IMR-90 (cell line): ENCODE measurements around the gene CST4.

Experiments
- MAZ ChIP-seq: IDR thresholded peaks from 2 replicates; pipeline ENCODE4 v1.6.1; 2012; ENCODE audit warnings: low read depth, mild to moderate bottlenecking, low read length, improper control_type of control experiment, moderate library complexity, borderline replicate concordance
- POLR2A ChIP-seq: IDR thresholded peaks from 2 replicates; pipeline ENCODE4 v1.6.1; 2012; ENCODE audit warnings: mild to moderate bottlenecking, low read depth, low read length

DNA sequence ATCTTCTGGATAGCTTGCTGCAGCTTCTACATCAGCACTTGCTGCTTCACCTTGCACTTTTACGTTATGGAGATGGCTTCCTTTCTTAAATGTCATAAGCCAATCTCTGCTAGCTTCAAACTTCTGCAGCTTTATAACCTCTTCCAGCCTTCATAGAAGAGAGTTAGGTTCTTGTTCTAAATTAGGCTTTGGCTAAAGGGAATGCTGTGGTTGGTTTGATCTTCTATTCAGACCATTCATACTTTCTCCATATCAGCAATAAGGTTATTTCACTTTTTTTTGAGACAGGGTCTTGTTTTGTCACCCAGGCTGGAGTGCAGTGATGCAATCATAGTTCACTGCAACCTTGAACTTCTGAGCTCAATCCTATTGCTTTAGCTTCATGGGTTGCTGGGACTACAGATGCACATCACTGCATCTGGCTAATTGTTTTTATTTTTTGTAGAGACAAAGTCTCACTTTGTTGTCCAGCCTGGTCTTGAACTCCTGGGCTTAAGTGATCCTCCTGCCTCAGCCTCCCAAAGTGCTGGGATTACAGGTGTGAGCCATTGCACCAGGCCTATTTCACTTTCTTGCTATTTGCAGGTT is 38.9 kb downstream of the CST4 start:
- no peak for TF ChIP-seq MAZ
- TF ChIP-seq POLR2A = no peak
